IPS-18a (cell line): ENCODE measurements around the gene OCSTAMP.

Experiments
- H3K27ac ChIP-seq: one replicate; pipeline ENCODE4 v1.5.1; 2013; ENCODE audit warnings: low read length
- H3K27me3 ChIP-seq: one replicate; pipeline ENCODE4 v1.6.1; 2013; ENCODE audit warnings: mild to moderate bottlenecking, low read length; ENCODE audit not compliant: control insufficient read depth, insufficient read depth
- H3K36me3 ChIP-seq: one replicate; pipeline ENCODE4 v1.6.1; 2013; ENCODE audit warnings: low read depth, low read length; ENCODE audit not compliant: control insufficient read depth
- H3K4me1 ChIP-seq: one replicate; pipeline ENCODE4 v1.6.1; 2013; ENCODE audit warnings: low read depth, low read length; ENCODE audit not compliant: control insufficient read depth
- H3K4me3 ChIP-seq: one replicate; pipeline ENCODE4 v1.5.1; 2013; ENCODE audit warnings: low read length
- H3K9ac ChIP-seq: one replicate; pipeline ENCODE4 v1.6.1; 2013; ENCODE audit warnings: mild to moderate bottlenecking, low read length, moderate library complexity
- H3K9me3 ChIP-seq: one replicate; pipeline ENCODE4 v1.6.1; 2013; ENCODE audit warnings: low read depth, low read length; ENCODE audit not compliant: control insufficient read depth

OCSTAMP gene

DNA sequence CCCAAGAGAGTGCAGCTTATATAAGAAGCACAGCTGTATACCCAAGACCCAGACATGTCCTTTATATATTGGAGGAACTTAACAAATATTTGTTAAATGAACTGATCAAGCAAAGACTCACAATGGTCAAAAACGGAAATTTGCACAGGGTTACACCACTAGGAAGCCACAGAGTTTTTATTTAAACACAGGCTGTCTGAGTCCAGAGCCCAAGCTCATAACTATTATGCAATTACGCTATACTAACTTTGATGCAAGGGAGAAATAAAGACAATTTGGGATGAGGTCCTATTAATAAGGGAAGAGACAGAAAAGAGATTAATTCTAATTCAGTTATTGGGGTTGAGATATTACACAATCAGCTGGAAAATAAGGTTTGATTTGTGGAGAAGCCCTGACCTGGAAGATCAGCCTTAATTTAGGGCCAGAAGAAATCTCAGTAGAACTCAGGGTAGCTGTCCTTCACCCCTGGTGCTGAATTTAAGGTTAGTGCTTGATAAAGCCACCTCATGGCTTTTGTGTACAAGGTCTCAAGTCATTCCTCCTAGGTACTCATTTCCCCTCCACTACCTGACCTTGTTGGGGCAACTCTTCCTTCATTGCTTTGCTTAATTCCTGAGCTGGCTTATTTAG lies 26.6 kb downstream of the OCSTAMP start:
- Histone ChIP-seq H3K27ac (no peak overlapping the region), H3K27me3 (peaks cover 3% of the 10 kb centered on the region), H3K4me1 (no peaks in the 10 kb centered on the region), H3K9me3 (no peaks in the 10 kb centered on the region), H3K36me3 (no peaks in the 10 kb centered on the region), H3K4me3 (no peak overlapping the region), H3K9ac (no peak overlapping the region)

DNA sequence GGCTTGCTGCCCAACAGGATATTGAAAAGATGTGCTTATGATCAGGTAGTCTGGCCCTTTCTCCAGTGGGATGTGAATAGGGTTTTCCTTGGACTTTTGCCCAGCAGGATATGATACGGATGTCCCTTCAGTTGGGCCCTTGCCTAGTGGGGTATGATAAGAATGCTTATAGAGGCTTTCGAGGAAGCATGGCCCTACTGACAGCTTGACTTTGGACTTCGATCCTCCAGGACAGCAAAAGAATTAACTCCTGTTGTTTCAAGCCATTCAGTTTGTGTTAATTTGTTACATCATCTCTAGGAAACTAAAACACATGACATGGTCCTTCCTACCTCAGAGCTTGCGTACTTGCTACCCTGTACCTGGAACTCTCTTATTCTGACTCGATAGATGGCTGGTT lies 27.3 kb downstream of the OCSTAMP start:
- Histone ChIP-seq H3K9ac (no peak overlapping the region), H3K36me3 (no peaks in the 10 kb centered on the region), H3K27me3 (peaks cover 3% of the 10 kb centered on the region), H3K4me1 (no peaks in the 10 kb centered on the region), H3K9me3 (no peaks in the 10 kb centered on the region), H3K27ac (no peak overlapping the region), H3K4me3 (no peak overlapping the region)

DNA sequence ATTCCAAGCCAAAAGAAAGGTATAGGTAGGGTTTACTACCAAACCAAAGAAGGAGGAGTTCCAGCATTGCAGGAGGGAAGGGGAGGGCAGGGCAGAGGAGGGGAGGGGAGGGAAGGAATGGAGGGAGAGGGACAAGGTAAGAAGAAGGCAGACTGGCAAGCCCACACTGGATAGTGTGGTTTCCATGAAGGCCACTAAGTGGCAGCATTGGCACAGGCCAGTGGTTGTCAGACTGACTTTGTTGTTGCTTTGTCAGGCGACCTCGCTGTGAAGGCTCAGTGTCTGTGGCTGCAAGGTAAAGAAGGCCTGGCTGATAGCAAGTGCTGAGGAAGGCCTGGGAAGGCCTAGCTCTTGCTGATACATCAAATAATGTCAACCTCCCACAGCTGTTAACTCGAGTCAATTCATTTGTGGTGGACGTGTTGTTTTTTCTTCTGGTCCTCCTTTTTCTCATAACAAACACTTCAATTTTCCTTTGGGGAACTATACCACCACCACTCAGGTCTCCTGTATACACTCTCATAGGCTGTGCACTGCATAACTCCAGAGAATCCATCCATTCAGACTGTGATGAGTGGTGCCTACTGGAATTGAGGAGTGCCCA lies 29.4 kb downstream of the OCSTAMP start:
- no peak overlapping the region for H3K27ac ChIP-seq
- H3K9ac ChIP-seq: no peak overlapping the region
- H3K27me3 ChIP-seq: peaks cover 10% of the 10 kb centered on the region
- no peaks in the 10 kb centered on the region for H3K4me1 ChIP-seq
- H3K36me3 ChIP-seq: no peaks in the 10 kb centered on the region
- H3K4me3 ChIP-seq: no peak overlapping the region
- no peaks in the 10 kb centered on the region for H3K9me3 ChIP-seq

DNA sequence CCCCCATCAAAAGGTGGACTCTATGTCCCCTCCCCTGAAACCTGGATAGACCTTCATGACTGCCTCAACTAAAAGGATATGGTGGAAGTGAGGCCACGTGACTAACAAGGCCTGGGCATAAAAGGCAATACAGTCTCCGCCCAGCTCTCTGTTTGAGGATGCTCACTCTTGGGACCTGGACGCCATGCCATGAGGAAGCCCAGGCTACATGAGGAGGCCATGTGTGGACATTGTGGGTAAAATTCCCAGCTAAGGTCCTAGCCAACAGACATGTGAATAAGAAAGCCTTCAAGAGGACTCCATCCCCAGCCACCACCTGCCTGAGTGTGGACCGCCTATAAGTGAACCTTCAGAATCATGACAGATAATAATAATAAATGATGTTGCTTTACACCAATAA lies 29.9 kb downstream of the OCSTAMP start:
- Histone ChIP-seq H3K4me3 (no peak overlapping the region), H3K27me3 (peaks cover 10% of the 10 kb centered on the region), H3K9ac (no peak overlapping the region), H3K27ac (no peak overlapping the region), H3K36me3 (no peaks in the 10 kb centered on the region), H3K4me1 (no peaks in the 10 kb centered on the region), H3K9me3 (no peaks in the 10 kb centered on the region)

DNA sequence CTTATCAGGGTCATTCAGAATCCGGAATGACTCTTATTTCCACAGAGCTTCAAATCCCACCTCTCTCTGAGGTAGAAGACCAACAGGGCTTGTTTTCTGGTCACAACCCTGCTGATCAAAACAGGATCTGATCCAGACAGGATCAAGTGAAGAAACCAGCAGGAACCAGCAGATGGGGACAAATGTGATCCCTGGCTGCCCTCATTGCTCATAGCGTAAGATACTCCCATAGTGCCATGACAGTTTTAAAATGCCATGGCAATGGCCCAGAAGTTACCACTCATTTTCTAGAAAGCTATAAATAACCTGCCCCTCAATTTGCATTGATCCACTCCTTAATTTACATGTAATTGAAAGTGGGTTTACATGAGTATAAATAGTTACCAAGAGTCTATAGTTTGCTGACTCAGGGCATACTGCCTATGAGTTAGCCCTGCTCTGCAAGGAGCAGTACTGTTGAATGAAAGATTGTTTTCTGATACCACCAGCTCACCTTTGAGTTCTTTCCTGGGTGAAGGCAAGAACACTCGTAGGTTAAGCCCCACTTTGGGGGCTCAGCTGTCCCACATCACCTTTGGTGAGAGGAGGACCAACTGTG lies 30.9 kb downstream of the OCSTAMP start:
- Histone ChIP-seq H3K4me1 (no peaks in the 10 kb centered on the region), H3K27ac (no peak overlapping the region), H3K9me3 (no peaks in the 10 kb centered on the region), H3K36me3 (no peaks in the 10 kb centered on the region), H3K27me3 (peaks cover 7% of the 10 kb centered on the region), H3K9ac (no peak overlapping the region), H3K4me3 (no peak overlapping the region)

DNA sequence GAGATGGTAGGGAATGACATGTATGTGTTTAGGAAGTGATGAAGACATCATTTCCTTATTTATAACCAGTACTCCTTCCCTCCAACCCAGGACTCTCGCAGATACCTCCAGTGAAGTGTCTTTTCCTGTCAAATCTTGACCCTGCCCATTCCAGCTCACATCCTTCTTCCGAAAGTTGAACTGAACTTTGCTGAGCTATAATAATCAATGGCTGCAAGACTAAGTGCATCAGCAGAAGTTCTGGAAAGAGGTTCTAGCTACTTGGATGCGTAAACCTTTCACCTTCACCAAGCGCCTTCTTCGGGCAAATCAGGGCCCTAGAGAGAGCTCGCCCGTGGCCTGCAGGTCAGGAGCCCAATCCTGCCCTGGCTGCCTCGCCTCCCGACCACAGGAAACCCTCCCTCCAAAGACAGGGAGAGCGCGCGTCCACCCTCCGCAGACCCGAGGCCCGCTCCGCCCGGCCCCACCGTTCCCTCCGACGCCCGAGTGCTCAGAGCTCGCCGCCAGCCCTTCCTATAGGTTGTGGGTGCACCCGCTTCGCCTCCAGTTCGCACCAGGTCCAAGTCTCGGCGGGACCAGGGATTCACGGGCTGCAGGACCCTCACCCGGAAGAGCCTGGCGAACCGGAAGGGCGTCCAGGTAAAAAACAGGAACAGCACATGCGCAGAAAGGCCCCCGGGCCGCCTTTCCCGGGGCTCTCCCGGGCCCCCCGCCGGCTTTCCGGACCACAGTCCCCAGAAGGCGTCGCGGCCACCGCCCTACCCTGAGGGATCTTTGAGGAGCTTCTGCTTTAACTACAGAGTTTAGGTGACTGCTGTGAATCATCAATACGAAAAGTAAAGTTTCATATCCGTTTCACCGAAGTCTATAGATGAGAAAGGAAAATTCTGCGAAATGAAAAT lies 37.3 kb downstream of the OCSTAMP start, which contains the start of gene ZNF334:
ZNF334 (minus strand) TSS at position 617 of the 902 bp plus-strand sequence. CDS start 1,457 bp downstream, outside the sequence.
- peak within 1 kb of the TSS; percentile 83 for H3K9ac ChIP-seq
- no peak within 1 kb of the TSS for H3K27ac ChIP-seq
- peaks cover 3% of the 10 kb centered on the region for H3K4me1 ChIP-seq
- H3K27me3 ChIP-seq: peaks cover 7% of the 10 kb centered on the region
- H3K9me3 ChIP-seq: no peaks in the 10 kb centered on the region
- H3K36me3 ChIP-seq: no peaks in the 10 kb centered on the region
- H3K4me3 ChIP-seq: peak within 1 kb of the TSS; percentile 97

DNA sequence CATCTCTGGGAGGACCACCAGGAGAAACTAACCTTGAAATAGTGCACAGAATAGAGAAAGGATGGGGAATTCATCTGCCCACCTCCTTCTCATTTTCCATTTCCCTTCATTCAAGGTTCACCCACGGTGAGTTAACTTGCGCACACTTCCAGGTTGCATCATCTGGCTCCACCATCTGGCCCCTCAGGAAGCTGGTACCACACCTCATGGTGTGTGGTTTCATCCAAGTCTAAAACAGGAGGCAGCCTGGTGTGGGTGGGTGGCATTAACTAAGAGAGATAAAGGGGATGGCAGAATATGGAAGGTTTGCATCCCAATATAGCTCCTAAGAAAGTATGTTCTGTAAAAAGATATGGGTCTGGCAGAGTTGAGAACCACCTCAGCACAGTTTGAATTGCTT lies 40.9 kb downstream of the OCSTAMP start:
- H3K27me3 ChIP-seq: no peaks in the 10 kb centered on the region
- no peak overlapping the region for H3K27ac ChIP-seq
- H3K4me3 ChIP-seq: no peak overlapping the region
- H3K4me1 ChIP-seq: peaks cover 3% of the 10 kb centered on the region
- no peak overlapping the region for H3K9ac ChIP-seq
- peaks cover 9% of the 10 kb centered on the region for H3K36me3 ChIP-seq
- peaks cover 12% of the 10 kb centered on the region for H3K9me3 ChIP-seq

DNA sequence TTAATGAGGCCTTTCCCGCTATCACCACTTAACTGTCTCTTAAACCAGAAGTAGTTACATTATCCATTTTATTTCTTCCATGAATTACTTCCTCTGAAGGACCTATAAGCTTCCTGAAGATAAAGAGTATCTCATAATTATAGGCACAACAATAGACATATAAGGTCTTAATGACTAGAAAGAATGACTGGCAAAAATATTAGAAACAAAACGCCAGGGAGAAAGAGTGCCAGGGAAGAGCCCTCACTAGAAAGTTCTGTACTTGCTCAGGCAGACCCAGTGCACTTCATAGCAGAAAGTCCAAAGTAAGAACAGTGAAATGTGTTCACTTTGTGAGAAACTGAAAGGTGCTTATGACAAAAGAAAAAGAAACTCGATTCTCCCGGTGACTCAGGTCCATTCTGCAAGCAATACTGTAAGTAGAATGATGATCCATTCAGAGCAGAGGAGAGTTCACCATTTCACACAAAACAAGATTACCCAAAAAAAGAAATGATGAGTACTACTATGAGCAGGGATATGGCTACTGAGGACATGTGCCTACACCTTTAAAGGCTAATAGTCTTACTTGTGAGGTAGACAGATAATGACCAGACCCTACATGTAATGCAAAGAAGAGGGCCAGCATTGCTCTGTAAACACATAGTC lies 42.6 kb downstream of the OCSTAMP start:
- Histone ChIP-seq H3K9ac (no peak overlapping the region), H3K36me3 (peaks cover 26% of the 10 kb centered on the region), H3K9me3 (peaks cover 29% of the 10 kb centered on the region), H3K4me3 (no peak overlapping the region), H3K4me1 (no peaks in the 10 kb centered on the region), H3K27me3 (no peaks in the 10 kb centered on the region), H3K27ac (no peak overlapping the region)

DNA sequence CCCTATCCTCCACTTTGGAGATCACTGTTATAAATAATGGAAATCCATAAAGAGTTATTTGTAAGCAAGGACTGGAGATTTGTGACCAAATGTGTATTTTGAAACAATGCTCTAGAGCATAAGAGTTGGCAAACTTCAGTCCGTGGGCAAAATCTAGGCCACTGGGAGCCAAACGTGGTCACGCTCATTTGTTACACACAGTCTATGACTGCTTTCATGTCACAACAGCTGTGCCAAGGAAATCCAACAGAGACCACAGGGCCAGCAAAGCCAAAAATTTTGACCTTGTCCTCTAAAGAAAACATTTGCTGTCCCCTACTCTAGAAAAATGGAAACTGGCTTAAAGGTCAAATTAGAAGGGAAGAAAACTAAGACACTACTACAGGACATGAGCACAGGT lies 44.9 kb downstream of the OCSTAMP start:
- H3K36me3 ChIP-seq: peaks cover 41% of the 10 kb centered on the region
- peaks cover 53% of the 10 kb centered on the region for H3K9me3 ChIP-seq
- H3K27me3 ChIP-seq: no peaks in the 10 kb centered on the region
- no peak overlapping the region for H3K4me3 ChIP-seq
- H3K9ac ChIP-seq: no peak overlapping the region
- H3K4me1 ChIP-seq: no peaks in the 10 kb centered on the region
- no peak overlapping the region for H3K27ac ChIP-seq

DNA sequence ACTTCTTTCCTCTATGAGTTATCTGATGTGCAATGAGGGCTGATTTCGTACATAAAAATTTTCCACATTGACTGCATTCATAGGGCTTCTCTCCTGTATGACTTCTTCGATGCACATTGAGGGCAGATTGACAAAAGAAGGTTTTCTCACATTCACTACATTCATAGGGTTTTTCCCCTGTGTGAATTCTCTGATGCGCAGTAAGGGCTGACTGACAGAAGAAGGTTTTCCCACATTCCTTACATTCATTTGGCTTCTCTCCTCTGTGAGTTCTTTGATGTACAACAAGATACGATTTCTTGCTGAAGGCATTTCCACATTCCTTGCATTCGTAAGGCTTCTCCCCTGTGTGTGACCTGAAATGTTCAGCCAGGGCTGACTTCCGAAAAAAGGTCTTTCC lies 48.5 kb downstream of the OCSTAMP start:
- Histone ChIP-seq H3K27ac (no peak overlapping the region), H3K36me3 (peaks cover 47% of the 10 kb centered on the region), H3K4me3 (no peak overlapping the region), H3K4me1 (no peaks in the 10 kb centered on the region), H3K27me3 (no peaks in the 10 kb centered on the region), H3K9ac (no peak overlapping the region), H3K9me3 (peaks cover 64% of the 10 kb centered on the region)

DNA sequence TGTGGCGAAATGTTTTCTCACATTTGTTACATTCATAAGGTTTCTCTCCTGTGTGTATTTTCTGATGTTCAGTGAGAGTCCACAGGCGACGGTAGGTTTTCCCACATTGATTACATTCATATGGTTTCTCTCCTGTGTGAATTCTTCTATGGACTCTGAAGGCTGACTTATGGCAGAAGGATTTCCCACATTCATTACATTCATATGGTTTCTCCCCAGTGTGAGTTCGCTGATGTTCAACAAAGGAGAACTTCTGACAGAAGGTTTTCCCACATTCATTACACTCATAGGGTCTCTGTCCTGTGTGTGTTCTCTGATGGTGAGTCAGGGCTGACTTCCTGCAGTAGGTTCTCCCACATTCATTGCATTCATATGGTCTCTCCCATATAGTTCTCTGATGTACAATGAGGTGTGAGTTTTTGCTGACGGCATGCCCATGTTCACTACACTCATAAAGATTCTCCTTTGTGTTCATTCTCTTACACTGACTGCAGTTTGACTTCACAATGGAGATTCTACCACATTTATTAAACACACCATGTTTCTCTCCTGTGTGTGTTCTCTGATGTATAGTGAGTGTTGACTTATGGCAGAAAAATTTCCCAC lies 49.0 kb downstream of the OCSTAMP start:
- no peak overlapping the region for H3K9ac ChIP-seq
- peaks cover 64% of the 10 kb centered on the region for H3K9me3 ChIP-seq
- no peaks in the 10 kb centered on the region for H3K27me3 ChIP-seq
- H3K27ac ChIP-seq: no peak overlapping the region
- H3K36me3 ChIP-seq: peaks cover 52% of the 10 kb centered on the region
- H3K4me1 ChIP-seq: no peaks in the 10 kb centered on the region
- no peak overlapping the region for H3K4me3 ChIP-seq
